ENCODE results near the gene USP31. TPM values are rescaled to one million over a fixed set of nuclear protein-coding genes. Genes with fewer than 3 reads are reported as not detected.

Gene USP31
- total and polyA plus RNA-seq, 2 of the 13 experiments (the other 11 are each of a cell fraction or from before 2014, with no cell fraction given): 22.5 to 23.3 TPM

GRCh38 chr16:23141959-23142740, 7.1 kb downstream of the USP31 start (continued):
- TF ChIP-seq E2F5 (CRISPR knock-in tag; conservative IDR thresholded peaks at IDR 0.05): no peak
- TF ChIP-seq CHCHD3 (CRISPR knock-in tag; IDR thresholded peaks at IDR 0.05): no peak
- TF ChIP-seq KAT7 (CRISPR knock-in tag; IDR thresholded peaks at IDR 0.05; ENCODE audit: borderline replicate concordance): 0 out of 2 replicates have a peak, but pooled peaks have one; percentile 33
- TF ChIP-seq HMGXB3 (CRISPR knock-in tag; IDR thresholded peaks at IDR 0.05; ENCODE audit: borderline replicate concordance): peak; percentile 18; the same call in 1 of the 2 replicates
- no peak for TF ChIP-seq ZNF878 (CRISPR knock-in tag; IDR thresholded peaks at IDR 0.05)
- no peak for TF ChIP-seq BRF2 (CRISPR knock-in tag; IDR thresholded peaks at IDR 0.05)
- TF ChIP-seq TEF (CRISPR knock-in tag; IDR thresholded peaks at IDR 0.05): no peak
- no peak for TF ChIP-seq AFF4 (CRISPR knock-in tag; IDR thresholded peaks at IDR 0.05)
- TF ChIP-seq GMEB2 (CRISPR knock-in tag; IDR thresholded peaks at IDR 0.05; ENCODE audit: low read depth): no peak
- TF ChIP-seq KLF11 (CRISPR knock-in tag; IDR thresholded peaks at IDR 0.05): no peak
- peak; percentile 72; the same call in 1 of the 2 replicates for TF ChIP-seq TBX2 (CRISPR knock-in tag; IDR thresholded peaks at IDR 0.05; ENCODE audit: borderline replicate concordance)
- peak; percentile 67 for TF ChIP-seq FOXO1 (CRISPR knock-in tag; IDR thresholded peaks at IDR 0.05)
- TF ChIP-seq ZNF263 (CRISPR knock-in tag; IDR thresholded peaks at IDR 0.05): peak; percentile 34; the same call in 1 of the 2 replicates
- TF ChIP-seq ZNF674 (CRISPR knock-in tag; IDR thresholded peaks at IDR 0.05; ENCODE audit: low read depth): no peak
- TF ChIP-seq ZNF768 (CRISPR knock-in tag; IDR thresholded peaks at IDR 0.05): no peak
- no peak for TF ChIP-seq ZFP62 (CRISPR knock-in tag; IDR thresholded peaks at IDR 0.05)

Data from HepG2 (cell line).